Measurements from ENCODE around the gene NAA16.

DNA sequence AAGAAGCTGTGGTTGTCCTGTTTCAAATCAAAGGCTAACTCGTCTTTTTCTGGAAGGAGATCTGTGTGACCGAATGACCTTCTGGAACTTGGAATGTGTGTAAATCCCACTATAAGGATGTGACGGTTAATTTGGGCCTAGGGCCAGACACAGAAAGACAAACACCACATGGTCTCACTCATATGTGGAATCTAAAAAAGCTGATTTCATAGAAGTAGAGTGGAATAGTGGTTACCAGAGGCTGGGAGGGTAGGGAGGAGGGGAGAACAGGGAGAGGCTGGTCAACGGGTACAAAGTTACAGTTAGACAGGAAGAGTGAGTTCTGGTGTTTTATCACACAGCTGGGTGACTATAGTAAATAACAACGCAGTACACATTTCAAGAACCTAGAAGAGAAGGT lies 107.0 kb downstream of the NAA16 start:
- TF ChIP-seq, protein P1, sequence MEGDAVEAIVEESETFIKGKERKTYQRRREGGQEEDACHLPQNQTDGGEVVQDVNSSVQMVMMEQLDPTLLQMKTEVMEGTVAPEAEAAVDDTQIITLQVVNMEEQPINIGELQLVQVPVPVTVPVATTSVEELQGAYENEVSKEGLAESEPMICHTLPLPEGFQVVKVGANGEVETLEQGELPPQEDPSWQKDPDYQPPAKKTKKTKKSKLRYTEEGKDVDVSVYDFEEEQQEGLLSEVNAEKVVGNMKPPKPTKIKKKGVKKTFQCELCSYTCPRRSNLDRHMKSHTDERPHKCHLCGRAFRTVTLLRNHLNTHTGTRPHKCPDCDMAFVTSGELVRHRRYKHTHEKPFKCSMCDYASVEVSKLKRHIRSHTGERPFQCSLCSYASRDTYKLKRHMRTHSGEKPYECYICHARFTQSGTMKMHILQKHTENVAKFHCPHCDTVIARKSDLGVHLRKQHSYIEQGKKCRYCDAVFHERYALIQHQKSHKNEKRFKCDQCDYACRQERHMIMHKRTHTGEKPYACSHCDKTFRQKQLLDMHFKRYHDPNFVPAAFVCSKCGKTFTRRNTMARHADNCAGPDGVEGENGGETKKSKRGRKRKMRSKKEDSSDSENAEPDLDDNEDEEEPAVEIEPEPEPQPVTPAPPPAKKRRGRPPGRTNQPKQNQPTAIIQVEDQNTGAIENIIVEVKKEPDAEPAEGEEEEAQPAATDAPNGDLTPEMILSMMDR (IDR thresholded peaks at IDR 0.05): no peak
- TF ChIP-seq POLR2A (IDR thresholded peaks at IDR 0.05; ENCODE audit: low read depth): no peak
